Activated T-helper 9 cell treated with anti-CD3 and anti-CD28 coated beads, Interleukin-2, amount 50 U/mL, for 16 hours (primary cell): Measurements from ENCODE around the gene CNTNAP3B.
"Not testable (repeated sequence)": the region's sequence is repeated elsewhere in the genome, so short reads cannot be mapped to it uniquely, and the experiment has no call there.

Experiments used
- DNase-seq: peaks from one replicate; pipeline ENCODE4 v3.0.0-alpha.2; 2020; ENCODE audit warnings: low read depth

The CNTNAP3B gene

DNA sequence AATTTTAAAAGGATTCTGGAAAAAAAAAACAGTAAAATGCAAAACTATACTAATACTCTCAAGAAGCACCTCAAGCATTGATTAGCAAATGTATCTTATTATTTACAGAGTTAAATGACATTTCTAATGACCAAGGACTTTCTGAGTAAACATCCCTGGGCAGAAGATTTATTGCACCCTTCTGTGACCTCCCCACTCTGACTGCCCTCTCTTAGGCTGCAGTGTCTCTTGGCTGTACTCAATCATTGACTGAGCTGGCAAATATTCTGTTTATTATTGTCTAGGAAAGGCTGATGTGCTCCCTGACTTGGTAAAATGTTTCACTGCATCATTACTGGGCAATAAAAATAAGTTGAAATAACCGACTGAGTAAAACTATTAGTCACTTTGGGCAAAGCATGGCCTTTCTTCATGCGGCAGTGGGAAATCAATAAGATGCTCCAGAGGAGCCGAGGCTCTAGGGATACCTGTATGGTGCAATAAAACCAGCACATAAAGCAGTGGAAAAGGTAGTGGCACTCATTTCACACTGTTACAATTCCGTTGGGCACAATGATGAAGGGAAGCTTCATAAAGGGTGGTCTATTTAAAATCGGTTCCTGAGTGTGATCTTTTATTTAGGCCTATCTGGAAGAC is 151.1 kb downstream of the CNTNAP3B start:
- DNase-seq: not testable (repeated sequence)

DNA sequence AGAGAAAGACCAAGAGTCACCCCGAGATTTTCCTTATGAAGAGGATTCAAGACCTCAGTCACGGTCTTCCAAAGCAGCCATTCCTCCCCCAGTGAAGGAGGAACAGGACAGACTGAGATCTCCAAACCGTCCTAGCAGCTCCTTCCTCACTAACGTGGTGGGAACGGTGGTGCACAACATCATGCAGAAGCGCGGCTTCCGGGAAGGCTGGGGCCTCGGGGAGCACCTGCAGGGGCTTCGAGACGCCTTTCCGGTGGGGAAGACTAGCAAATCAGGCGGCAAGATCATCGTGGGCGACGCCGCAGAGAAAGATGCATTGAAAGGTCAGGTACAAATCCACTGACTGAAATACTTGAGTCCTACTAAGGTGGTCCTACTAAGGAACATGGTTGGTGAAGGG is 154.3 kb downstream of the CNTNAP3B start:
- not testable (repeated sequence) for DNase-seq

DNA sequence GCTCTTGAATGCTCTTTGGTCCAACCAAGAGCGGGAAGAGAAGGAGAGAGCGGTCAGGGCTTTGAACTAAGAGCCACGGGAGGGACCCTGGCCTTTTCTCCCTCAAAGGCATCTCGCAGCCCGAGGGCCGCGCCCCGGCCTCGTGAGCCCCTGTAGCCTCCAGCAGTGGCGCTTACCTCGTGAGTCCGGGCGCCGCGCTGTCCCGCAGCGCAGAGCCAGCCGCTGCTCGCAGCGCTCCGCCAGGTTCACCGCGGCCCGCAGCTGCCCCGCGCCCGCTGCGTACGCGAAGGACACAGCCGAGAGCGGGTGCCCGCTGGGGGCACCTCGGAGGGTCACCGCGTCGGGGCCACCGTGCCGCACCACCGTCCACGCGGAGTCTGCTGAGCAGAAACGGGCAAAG is 176.2 kb downstream of the CNTNAP3B start:
- DNase-seq: not testable (repeated sequence)

- DNase-seq: not testable (repeated sequence)
Measured at GRCh38 chr9:41941738-41942137, 187.5 kb downstream of the CNTNAP3B start.

DNA sequence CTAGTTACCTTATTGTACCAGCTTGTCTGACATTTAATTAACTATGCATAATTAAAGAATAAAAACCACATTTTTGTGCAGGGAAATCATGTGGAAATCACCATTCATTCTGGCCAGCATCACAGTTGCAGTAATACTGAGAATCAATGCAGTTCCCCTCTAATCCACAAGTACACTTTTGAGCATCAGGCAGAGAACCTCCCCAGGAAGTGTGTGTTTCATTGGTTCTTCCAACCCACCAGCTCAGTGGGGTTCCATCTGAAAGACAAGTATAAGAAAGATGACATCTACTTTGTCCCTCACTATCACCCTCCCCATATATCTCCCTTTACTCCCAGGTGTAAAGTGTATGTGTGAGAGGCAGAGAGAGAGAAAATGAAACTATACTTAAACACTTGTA is 191.1 kb downstream of the CNTNAP3B start:
- DNase-seq: not testable (repeated sequence)

DNA sequence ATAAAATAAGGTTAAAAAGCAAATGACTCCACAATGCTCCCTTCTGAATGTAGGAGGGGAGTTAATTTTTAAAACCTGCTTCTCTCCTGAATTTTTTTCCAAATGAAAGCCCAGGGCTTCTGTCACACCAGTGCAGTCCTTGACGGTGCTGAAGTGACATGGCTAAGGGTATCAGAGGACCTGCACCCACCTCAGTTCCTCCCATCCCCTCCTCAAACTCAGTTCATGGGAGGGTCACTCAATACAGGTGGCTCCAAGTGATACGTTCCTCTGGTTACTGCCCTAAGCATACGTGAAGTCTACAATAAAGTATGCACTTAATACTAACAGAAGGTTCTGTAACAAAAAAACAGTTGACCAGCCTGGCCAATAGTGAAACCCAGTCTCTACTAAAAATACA is 193.5 kb downstream of the CNTNAP3B start:
- DNase-seq: not testable (repeated sequence)

- DNase-seq: not testable (repeated sequence)
Measured at GRCh38 chr9:41929172-41929571, 200.1 kb downstream of the CNTNAP3B start.

DNA sequence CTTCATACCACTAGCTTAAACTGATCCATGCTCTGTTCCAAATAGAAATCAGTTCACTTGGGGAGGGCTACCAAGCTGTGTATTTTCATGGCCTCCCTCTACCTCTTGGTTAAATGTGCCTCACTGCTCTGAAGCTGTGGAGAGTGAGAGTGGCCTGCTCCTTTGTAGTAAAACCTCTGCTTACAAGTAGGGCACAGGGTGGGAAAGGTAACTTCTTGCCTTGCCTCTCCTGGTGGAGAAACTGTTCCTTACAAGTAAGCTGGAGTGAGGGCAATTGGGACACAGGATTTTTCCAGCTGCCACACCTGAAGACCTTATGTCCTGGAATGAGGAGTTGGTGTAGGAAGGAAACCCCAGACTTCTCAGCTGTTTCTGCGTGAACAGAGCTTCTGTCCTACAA is 211.9 kb downstream of the CNTNAP3B start:
- DNase-seq: not testable (repeated sequence)

GRCh38 chr9:41905488-41905887 is 223.7 kb downstream of the CNTNAP3B start:
- not testable (repeated sequence) for DNase-seq

DNA sequence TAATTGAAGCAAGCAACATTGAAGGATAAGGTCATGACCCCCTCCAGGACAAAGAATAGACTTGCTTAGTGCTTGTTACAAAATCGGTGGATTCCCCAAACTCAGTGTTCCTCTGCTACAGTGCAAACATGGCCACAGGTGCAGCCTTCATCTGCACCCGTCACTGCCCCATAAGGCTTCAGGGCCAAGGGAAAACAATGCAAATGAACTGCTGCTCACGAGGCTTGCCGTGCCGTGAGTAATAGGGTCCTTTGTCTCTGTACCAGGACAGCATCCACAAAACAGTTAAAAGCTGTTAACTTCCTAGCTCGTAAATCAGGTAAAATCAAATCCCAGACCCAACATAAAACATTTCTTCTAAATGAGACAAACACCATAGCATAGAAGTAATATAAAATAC is 226.5 kb downstream of the CNTNAP3B start:
- DNase-seq: not testable (repeated sequence)

- not testable (repeated sequence) for DNase-seq
Measured at GRCh38 chr9:41898720-41899343, 230.4 kb downstream of the CNTNAP3B start.

- DNase-seq: not testable (repeated sequence)
Measured at GRCh38 chr9:41874557-41874956, 254.7 kb downstream of the CNTNAP3B start.

DNA sequence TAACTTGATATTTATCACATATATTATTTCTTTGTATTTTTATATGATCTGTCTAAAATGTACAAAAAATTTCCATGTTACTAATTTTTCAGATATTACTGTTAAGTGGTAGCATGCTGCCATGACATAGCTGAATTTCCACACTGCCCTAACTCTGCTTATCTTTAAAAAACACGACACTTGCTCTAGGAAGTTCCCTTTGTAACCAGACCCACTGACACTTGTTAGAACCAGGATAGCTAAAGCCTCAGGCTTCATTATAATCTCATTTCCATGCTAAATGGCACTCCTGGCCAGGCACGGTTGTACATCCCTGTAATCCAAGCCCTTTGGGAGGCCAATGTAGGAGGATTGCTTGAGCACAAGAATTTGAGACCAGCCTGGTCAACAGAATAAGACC is 273.8 kb downstream of the CNTNAP3B start:
- not testable (repeated sequence) for DNase-seq

DNA sequence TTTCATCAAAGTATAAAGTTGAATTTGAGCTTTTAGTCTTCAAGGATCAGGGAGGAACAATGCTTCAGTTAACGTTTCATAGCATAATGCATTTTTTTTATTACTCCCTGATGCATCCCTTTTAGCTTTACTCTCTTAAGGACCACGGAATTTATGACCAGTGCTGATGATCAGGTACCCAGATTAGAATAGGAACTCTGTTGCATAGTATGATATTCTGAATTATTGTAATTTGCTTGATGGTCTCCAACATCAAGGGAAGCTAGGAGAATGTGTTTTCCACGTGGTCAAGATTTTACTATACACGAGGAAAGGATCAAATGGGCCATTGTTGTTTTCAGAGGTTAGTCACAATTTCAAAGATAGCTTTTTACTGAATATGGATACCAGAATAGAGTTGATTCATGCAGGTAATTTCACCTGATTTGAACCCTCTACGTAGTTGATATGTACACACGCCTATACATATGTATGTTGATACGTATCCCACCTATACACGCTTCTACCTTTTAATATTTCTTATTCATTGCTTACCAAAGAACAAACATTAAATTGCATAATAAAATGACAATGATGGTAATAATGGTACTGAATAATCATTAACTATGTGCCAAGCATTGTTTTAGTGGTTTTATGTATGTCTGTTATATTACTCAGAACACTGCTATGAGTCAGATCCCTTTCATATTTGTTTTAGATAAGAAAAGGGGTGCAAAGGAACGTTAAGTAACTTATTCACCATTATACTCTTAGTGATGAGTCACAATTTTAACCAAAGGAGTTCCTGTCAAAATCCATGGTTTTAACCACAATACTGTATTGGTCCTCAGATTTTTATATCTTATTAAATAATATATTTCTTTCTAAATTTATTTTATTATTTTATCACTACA is 277.1 kb downstream of the CNTNAP3B start:
- DNase-seq: not testable (repeated sequence)

DNA sequence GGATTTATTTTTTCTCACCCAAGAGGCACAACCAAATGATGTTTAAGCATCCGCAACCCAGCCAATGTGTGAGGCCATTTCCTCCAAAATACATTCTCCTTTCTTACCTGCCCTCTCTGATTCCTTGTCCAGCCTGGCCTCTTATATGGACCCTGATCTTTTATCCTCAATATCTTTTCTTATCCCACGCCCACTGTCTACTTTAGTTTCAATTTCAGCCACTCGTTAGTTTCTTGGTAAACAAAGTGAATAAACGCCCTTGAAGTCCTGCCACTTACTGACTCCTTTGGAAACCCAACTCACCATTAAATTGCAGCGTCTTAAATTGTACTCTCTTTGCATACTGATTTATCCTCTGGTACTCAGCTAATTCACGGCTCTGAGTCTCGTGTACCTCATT is 281.4 kb downstream of the CNTNAP3B start:
- DNase-seq: not testable (repeated sequence)
